Prostate gland (tissue), 2 donors: Measurements from ENCODE around the gene ZCCHC8. TPM values are rescaled to one million over a fixed set of nuclear protein-coding genes. Genes with fewer than 3 reads are reported as not detected.
A peak's percentile ranks its signal among the peaks of the same experiment; 100 is the strongest.
"Not testable (repeated sequence)": the region's sequence is repeated elsewhere in the genome, so short reads cannot be mapped to it uniquely, and the experiment has no call there.

Source experiments
- DNase-seq: peaks from one replicate; pipeline ENCODE4 v3.0.0-alpha.2; 2019; ENCODE audit warnings: low spot score
- H3K27ac ChIP-seq, 2 donors: fragments of 200-600 bp; sonication (generic); 2 replicates each; pipeline ENCODE4 v1.5.1; 2017 to 2019
- H3K27me3 ChIP-seq: fragments of 200-600 bp; sonication (generic); replicated peaks from 2 replicates; pipeline ENCODE4 v1.5.1; 2019; ENCODE audit not compliant: insufficient read depth
- H3K36me3 ChIP-seq, 2 donors: fragments of 200-600 bp; sonication (generic); 1 replicate in 1 of 2; 2 replicates in 1 of 2; pipeline versions ENCODE4 v1.5.1 to v1.8.1; 2017 to 2019
- H3K4me1 ChIP-seq: fragments of 200-600 bp; sonication (generic); replicated peaks from 2 replicates; pipeline ENCODE4 v1.5.1; 2019
- H3K4me3 ChIP-seq, 2 donors: fragments of 200-600 bp; sonication (generic); 2 replicates each; pipeline ENCODE4 v1.5.1; 2017 to 2019
- H3K9me3 ChIP-seq: fragments of 200-600 bp; sonication (generic); 2 replicates; pipeline ENCODE4 v1.5.1; 2017
- POLR2A ChIP-seq: fragments of 450-650 bp; IDR thresholded peaks from one replicate; pipeline ENCODE4 v1.6.1; 2016; ENCODE audit warnings: antibody characterized with exemption, mild to moderate bottlenecking
- POLR2AphosphoS5 ChIP-seq: sonication (generic); formaldehyde crosslinking; IDR thresholded peaks from one replicate; pipeline ENCODE4 v1.6.1; 2017; ENCODE audit warnings: antibody characterized with exemption
- whole genome bisulfite sequencing: methylation state at CpG from one replicate; pipeline ENCODE4 v1.1.5; 2018; 5-methylcytosine and 5-hydroxymethylcytosine counted together
- intact Hi-C: fragments of 100-400 bp; cut with DNase I; formaldehyde crosslinking; loops from one replicate; pipeline ENCODE4 v1.14.2; 2022
- total RNA-seq, 2 donors: library from RNA; depleted of rRNA; stranded (reverse); fragments of >200 nt; gene quantifications; one replicate each; pipeline ENCODE4 v1.1.0, GENCODE V29; 2016
- TF ChIP-seq, protein P1 (sequence below), 4 experiments: fragments of 200-600 bp in 2 of 4; fragments of 450-650 bp in 2 of 4; sonication (generic) in 2 of 4; IDR thresholded peaks; 1 replicate in 3 of 4; 2 replicates in 1 of 4; pipeline ENCODE4 v1.5.1; 2016 to 2019; ENCODE audit warnings: antibody characterized with exemption in 4 of 4, mild to moderate bottlenecking in 2 of 4, moderate library complexity in 2 of 4

Gene ZCCHC8
- total RNA-seq, 2 donors from 2014 or later: 17.3 to 20.1 TPM

GRCh38 chr12:122454250-122454721 lies 46.4 kb downstream of the ZCCHC8 start:
- no peak overlapping the region for H3K27ac ChIP-seq
- 85% methylated on average over 12 of the region's 12 CpGs for WGBS
- no peaks in the 10 kb centered on the region for H3K36me3 ChIP-seq
- H3K4me1 ChIP-seq: no peaks in the 10 kb centered on the region
- no peaks in the 10 kb centered on the region for H3K27me3 ChIP-seq
- no peak overlapping the region for H3K4me3 ChIP-seq
- no peak for DNase-seq
- intact Hi-C loops: no loop called here
- no peaks in the 10 kb centered on the region for H3K9me3 ChIP-seq
- TF ChIP-seq, protein P1, sequence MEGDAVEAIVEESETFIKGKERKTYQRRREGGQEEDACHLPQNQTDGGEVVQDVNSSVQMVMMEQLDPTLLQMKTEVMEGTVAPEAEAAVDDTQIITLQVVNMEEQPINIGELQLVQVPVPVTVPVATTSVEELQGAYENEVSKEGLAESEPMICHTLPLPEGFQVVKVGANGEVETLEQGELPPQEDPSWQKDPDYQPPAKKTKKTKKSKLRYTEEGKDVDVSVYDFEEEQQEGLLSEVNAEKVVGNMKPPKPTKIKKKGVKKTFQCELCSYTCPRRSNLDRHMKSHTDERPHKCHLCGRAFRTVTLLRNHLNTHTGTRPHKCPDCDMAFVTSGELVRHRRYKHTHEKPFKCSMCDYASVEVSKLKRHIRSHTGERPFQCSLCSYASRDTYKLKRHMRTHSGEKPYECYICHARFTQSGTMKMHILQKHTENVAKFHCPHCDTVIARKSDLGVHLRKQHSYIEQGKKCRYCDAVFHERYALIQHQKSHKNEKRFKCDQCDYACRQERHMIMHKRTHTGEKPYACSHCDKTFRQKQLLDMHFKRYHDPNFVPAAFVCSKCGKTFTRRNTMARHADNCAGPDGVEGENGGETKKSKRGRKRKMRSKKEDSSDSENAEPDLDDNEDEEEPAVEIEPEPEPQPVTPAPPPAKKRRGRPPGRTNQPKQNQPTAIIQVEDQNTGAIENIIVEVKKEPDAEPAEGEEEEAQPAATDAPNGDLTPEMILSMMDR (IDR thresholded peaks at IDR 0.05): no peak
- TF ChIP-seq POLR2A: no peak
- TF ChIP-seq POLR2AphosphoS5: no peak

DNA sequence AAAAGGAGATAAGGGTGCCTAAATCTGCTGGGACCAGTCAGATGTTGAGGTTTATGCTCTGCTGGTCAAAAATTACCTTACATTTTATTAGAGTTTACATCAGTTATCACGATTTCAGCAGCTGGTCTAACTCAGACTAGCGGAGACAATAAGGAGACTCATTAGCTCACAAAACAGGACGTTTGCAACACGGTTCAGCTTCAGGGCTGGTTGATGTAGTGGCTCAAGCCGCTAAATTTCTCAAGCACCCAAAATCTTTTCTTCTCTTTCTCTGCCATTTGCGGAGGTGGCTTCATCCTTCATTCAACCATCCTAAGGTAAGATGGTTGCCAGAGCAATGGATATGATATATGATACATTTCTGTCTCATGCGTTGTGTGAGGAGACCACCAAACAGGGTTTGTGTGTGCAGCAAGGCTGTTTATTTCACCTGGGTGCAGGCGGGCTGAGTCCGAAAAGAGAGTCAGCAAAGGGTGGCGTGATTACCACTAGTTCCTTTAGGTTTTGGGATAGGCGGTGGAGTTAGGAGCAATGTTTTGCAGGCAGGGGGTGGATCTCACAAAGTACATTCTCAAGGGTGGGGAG lies 47.9 kb downstream of the ZCCHC8 start:
- WGBS: 77% methylated on average over 11 of the region's 11 CpGs
- Histone ChIP-seq H3K9me3 (no peaks in the 10 kb centered on the region), H3K36me3 (no peaks in the 10 kb centered on the region), H3K4me3 (no peak overlapping the region), H3K4me1 (no peaks in the 10 kb centered on the region), H3K27me3 (no peaks in the 10 kb centered on the region), H3K27ac (no peak overlapping the region)
- TF ChIP-seq POLR2A: no peak
- TF ChIP-seq, protein P1 (IDR thresholded peaks at IDR 0.05): no peak
- TF ChIP-seq POLR2AphosphoS5: no peak
- intact Hi-C loops: no loop called here
- DNase-seq: no peak

GRCh38 chr12:122449317-122449716 lies 51.4 kb downstream of the ZCCHC8 start:
- intact Hi-C loops: no loop called here
- TF ChIP-seq POLR2AphosphoS5: no peak
- TF ChIP-seq, protein P1 (IDR thresholded peaks at IDR 0.05): peak in 1 of 4 experiments; percentile 19
- no peak for TF ChIP-seq POLR2A

GRCh38 chr12:122447825-122448224 lies 52.9 kb downstream of the ZCCHC8 start:
- H3K4me3 ChIP-seq, H3K27me3 ChIP-seq, H3K36me3 ChIP-seq, DNase-seq, H3K4me1 ChIP-seq, H3K27ac ChIP-seq, intact Hi-C loops, H3K9me3 ChIP-seq: not testable (repeated sequence)
- 88% methylated on average over 3 of the region's 3 CpGs for WGBS

More at GRCh38 chr12:122449317-122449716, 51.4 kb downstream of the ZCCHC8 start:
- no peaks in the 10 kb centered on the region for H3K9me3 ChIP-seq
- DNase-seq: no peak
- no peak overlapping the region for H3K4me3 ChIP-seq
- WGBS: 81% methylated on average over 2 of the region's 2 CpGs
- H3K4me1 ChIP-seq: no peaks in the 10 kb centered on the region
- no peaks in the 10 kb centered on the region for H3K27me3 ChIP-seq
- H3K27ac ChIP-seq: no peak overlapping the region
- no peaks in the 10 kb centered on the region for H3K36me3 ChIP-seq

GRCh38 chr12:122446390-122446789 lies 54.3 kb downstream of the ZCCHC8 start:
- DNase-seq, H3K9me3 ChIP-seq, H3K27ac ChIP-seq, H3K4me1 ChIP-seq, H3K27me3 ChIP-seq, H3K4me3 ChIP-seq, H3K36me3 ChIP-seq, intact Hi-C loops: not testable (repeated sequence)
- 73% methylated on average over 6 of the region's 6 CpGs for WGBS

- H3K36me3 ChIP-seq, intact Hi-C loops, H3K4me3 ChIP-seq, H3K4me1 ChIP-seq, DNase-seq, H3K27me3 ChIP-seq, H3K9me3 ChIP-seq, H3K27ac ChIP-seq: not testable (repeated sequence)
- 79% methylated on average over 5 of the region's 5 CpGs for WGBS
These were observed 56.7 kb downstream of the ZCCHC8 start for GRCh38 chr12:122444071-122444470.

- H3K4me1 ChIP-seq, H3K27ac ChIP-seq, H3K9me3 ChIP-seq, DNase-seq, H3K27me3 ChIP-seq, H3K36me3 ChIP-seq, H3K4me3 ChIP-seq, intact Hi-C loops: not testable (repeated sequence)
- 91% methylated on average over 8 of the region's 8 CpGs for WGBS
These were observed 61.9 kb downstream of the ZCCHC8 start for GRCh38 chr12:122438822-122439221.
